Lower leg skin (tissue), 3 donors: Measurements from ENCODE around the gene TAS2R46.

Experiments
- POLR2A ChIP-seq, 2 donors: fragments of 450-650 bp; IDR thresholded peaks; one replicate each; pipeline ENCODE4 v1.6.1; 2016 to 2017; ENCODE audit warnings: antibody characterized with exemption in 2 of 2, mild to moderate bottlenecking in 1 of 2, moderate library complexity in 1 of 2
- TF ChIP-seq, protein P1 (sequence below), 3 donors: fragments of 450-650 bp; IDR thresholded peaks; one replicate each; pipeline ENCODE4 v1.5.1; 2016; ENCODE audit warnings: antibody characterized with exemption in 3 of 3, mild to moderate bottlenecking in 3 of 3, moderate library complexity in 2 of 3

DNA sequence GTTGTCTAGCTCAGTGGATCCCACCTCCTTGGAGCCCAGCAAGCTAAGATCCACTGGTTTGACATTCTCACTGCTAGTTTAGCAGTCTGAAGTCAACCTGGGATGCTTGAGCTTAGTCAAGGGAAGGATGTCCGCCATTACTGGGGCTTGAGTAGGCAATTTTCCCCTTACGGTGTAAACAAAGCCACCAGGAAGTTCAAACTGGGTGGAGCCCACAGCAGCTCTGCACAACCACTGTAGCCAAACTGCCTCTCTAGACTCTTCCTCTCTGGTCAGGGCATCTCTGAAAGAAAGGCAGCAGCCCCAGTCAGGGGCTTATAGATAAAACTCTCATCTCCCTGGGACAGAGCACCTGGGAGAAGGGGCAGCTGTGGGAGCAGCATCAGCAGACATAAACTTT is 46.8 kb upstream of the TAS2R46 start:
- TF ChIP-seq, protein P1, sequence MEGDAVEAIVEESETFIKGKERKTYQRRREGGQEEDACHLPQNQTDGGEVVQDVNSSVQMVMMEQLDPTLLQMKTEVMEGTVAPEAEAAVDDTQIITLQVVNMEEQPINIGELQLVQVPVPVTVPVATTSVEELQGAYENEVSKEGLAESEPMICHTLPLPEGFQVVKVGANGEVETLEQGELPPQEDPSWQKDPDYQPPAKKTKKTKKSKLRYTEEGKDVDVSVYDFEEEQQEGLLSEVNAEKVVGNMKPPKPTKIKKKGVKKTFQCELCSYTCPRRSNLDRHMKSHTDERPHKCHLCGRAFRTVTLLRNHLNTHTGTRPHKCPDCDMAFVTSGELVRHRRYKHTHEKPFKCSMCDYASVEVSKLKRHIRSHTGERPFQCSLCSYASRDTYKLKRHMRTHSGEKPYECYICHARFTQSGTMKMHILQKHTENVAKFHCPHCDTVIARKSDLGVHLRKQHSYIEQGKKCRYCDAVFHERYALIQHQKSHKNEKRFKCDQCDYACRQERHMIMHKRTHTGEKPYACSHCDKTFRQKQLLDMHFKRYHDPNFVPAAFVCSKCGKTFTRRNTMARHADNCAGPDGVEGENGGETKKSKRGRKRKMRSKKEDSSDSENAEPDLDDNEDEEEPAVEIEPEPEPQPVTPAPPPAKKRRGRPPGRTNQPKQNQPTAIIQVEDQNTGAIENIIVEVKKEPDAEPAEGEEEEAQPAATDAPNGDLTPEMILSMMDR (IDR thresholded peaks at IDR 0.05): no peak
- no peak for TF ChIP-seq POLR2A (IDR thresholded peaks at IDR 0.05)
